COR-L47 (cell line): ENCODE measurements around the gene ADCY9.
"Not testable (repeated sequence)": the region's sequence is repeated elsewhere in the genome, so short reads cannot be mapped to it uniquely, and the experiment has no call there.

Experiments
- DNase-seq: peaks from one replicate; lab custom pipeline; 2025; lab: John Stamatoyannopoulos, UW

Gene ADCY9

GRCh38 chr16:3949946-3950342 is 166.3 kb downstream of the ADCY9 start:
- DNase-seq = no peak

- DNase-seq = no peak
Observed at GRCh38 chr16:3949287-3949686, 167.0 kb downstream of the ADCY9 start.

- no peak for DNase-seq
Observed at GRCh38 chr16:3948378-3948995, 167.8 kb downstream of the ADCY9 start.

- no peak for DNase-seq
Observed at GRCh38 chr16:3946604-3947180, 169.6 kb downstream of the ADCY9 start.

- DNase-seq = no peak
Observed at GRCh38 chr16:3945751-3946603, 170.3 kb downstream of the ADCY9 start.

GRCh38 chr16:3944457-3944856 is 171.8 kb downstream of the ADCY9 start:
- not testable (repeated sequence) for DNase-seq

GRCh38 chr16:3942146-3942545 is 174.1 kb downstream of the ADCY9 start:
- DNase-seq = not testable (repeated sequence)

- no peak for DNase-seq
Observed at GRCh38 chr16:3938843-3939624, 177.2 kb downstream of the ADCY9 start.

GRCh38 chr16:3938471-3938842 is 177.8 kb downstream of the ADCY9 start:
- DNase-seq = no peak

GRCh38 chr16:3937066-3937875 is 179.0 kb downstream of the ADCY9 start:
- DNase-seq = no peak

- no peak for DNase-seq
Observed at GRCh38 chr16:3935921-3936320, 180.3 kb downstream of the ADCY9 start.

- DNase-seq = no peak
Observed at GRCh38 chr16:3934491-3935181, 181.6 kb downstream of the ADCY9 start.

- DNase-seq = not testable (repeated sequence)
Observed at GRCh38 chr16:3927147-3927546, 189.1 kb downstream of the ADCY9 start.

- DNase-seq = no peak
Observed at GRCh38 chr16:3924763-3925162, 191.5 kb downstream of the ADCY9 start.

GRCh38 chr16:3922241-3922640 is 194.0 kb downstream of the ADCY9 start:
- no peak for DNase-seq

- DNase-seq = no peak
Observed at GRCh38 chr16:3920206-3920605, 196.0 kb downstream of the ADCY9 start.

- DNase-seq = no peak
Observed at GRCh38 chr16:3919413-3919812, 196.8 kb downstream of the ADCY9 start.

GRCh38 chr16:3915426-3916260 is 200.6 kb downstream of the ADCY9 start:
- no peak for DNase-seq

GRCh38 chr16:3912897-3913296 is 203.3 kb downstream of the ADCY9 start:
- no peak for DNase-seq
